ENCODE data around the gene CHD9.

DNA sequence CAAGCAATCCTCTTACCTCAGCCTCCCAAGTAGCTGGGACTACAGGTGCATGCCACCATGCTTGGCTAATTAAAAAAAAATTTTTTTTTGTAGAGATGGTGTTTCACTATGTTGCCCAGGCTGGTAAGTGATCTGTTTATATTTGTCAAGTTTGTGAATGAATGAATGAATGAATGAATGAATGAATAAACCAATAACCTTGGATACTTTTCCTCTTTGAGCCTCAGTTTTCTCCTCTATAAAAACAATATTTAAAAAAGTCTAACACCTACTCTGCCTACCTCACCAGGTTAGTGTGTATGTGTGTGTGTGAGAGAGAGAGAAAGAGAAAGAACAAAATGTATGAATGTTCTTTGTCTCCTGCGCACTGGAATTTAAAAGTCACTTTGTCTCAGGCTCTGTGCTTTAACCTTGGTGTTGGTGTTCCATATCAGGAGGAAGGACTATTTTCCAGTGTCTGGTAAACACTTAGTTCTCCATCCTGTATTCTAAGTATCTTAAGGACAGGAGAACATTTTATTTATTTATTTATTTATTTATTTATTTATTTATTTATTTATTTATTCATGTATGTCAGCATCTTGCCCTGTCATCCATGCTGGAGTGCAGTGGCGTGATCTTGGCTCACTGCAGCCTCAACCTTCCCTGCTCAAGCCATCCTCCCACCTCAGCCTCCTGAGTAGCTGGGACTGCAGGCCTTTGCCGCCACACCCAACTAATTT lies 27.1 kb downstream of the CHD9 start:
- TF ChIP-seq, protein P1, sequence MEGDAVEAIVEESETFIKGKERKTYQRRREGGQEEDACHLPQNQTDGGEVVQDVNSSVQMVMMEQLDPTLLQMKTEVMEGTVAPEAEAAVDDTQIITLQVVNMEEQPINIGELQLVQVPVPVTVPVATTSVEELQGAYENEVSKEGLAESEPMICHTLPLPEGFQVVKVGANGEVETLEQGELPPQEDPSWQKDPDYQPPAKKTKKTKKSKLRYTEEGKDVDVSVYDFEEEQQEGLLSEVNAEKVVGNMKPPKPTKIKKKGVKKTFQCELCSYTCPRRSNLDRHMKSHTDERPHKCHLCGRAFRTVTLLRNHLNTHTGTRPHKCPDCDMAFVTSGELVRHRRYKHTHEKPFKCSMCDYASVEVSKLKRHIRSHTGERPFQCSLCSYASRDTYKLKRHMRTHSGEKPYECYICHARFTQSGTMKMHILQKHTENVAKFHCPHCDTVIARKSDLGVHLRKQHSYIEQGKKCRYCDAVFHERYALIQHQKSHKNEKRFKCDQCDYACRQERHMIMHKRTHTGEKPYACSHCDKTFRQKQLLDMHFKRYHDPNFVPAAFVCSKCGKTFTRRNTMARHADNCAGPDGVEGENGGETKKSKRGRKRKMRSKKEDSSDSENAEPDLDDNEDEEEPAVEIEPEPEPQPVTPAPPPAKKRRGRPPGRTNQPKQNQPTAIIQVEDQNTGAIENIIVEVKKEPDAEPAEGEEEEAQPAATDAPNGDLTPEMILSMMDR (IDR thresholded peaks at IDR 0.05; ENCODE audit: insufficient read depth, low read length, poor library complexity, severe bottlenecking), result no peak
- TF ChIP-seq EZH2phosphoT487 (conservative IDR thresholded peaks at IDR 0.05; ENCODE audit: low read length), result no peak
